Measurements from ENCODE around the gene CACNA1C. TPM values are rescaled to one million over a fixed set of nuclear protein-coding genes. Genes with fewer than 3 reads are reported as not detected.

CACNA1C gene
- total RNA-seq (2014; rRNA removed; shearing (Covaris generic)) (0.21 and 0.69 TPM in 2 replicates), total RNA-seq (2022) (1.3 and 1.4 TPM in 2 replicates), Bru-seq, nascent RNA (percentile 39 among the genes with signal in this experiment), BruChase-seq, experiment 1, labeled RNA remaining after a 6-hour chase (percentile 48 among the genes with signal in this experiment), BruChase-seq, experiment 2, labeled RNA remaining after a 2-hour chase (percentile 46 among the genes with signal in this experiment)
- long read RNA-seq, partial matches to known transcripts = 83 of 207 reads
- long read RNA-seq, other reads (novel, unspliced or antisense) = 124 of 207 reads

- Histone ChIP-seq H3K79me2 (ENCODE audit: insufficient read depth, low read depth, low read length) (no peaks in the 10 kb centered on the region), H3K9me3 (ENCODE audit: low read length) (no peaks in the 10 kb centered on the region), H3K4me3 (ENCODE audit: low read depth, low read length, poor library complexity, severe bottlenecking) (no peak within 1 kb of the TSS), H3K9me2 (ENCODE audit: insufficient read depth, low read length) (no peaks in the 10 kb centered on the region), H3K36me3 (ENCODE audit: insufficient read depth, low read length) (no peaks in the 10 kb centered on the region), H4K20me1 (ENCODE audit: insufficient read depth, low read length) (no peaks in the 10 kb centered on the region), H3K4me1 (ENCODE audit: insufficient read depth, low read length, poor library complexity, severe bottlenecking) (no peaks in the 10 kb centered on the region), H2AFZ (ENCODE audit: low read length) (no peak within 1 kb of the TSS), H3K27ac (ENCODE audit: low read depth, low read length, poor library complexity, severe bottlenecking) (no peak within 1 kb of the TSS), H3K4me2 (ENCODE audit: low read length) (peak within 1 kb of the TSS; percentile 38)
- TF ChIP-seq EZH2phosphoT487 (IDR thresholded peaks at IDR 0.05; ENCODE audit: borderline replicate concordance, low read depth, low read length) = peak; percentile 94; the same call in 1 of the 2 replicates
- no peak for TF ChIP-seq CTCF (conservative IDR thresholded peaks at IDR 0.05; ENCODE audit: low read length)
- BruUV-seq (replicated peaks) = no TSS peak
- intact Hi-C loops (cut with micrococcal nuclease; ENCODE audit: unreplicated experiment) = no loop called here
- peak; percentile 16 for DNase-seq (ENCODE audit: low spot score)
- ChIA-PET POLR2A (no interaction called here), CTCF (ENCODE audit: unreplicated experiment) (no interaction called here)
Measured at GRCh38 chr12:2052826-2053678, at the start of gene CACNA1C. CACNA1C (plus strand) TSS chr12:2052987; CDS start chr12:2053563, 576 bp downstream.

- H3K4me3 ChIP-seq (ENCODE audit: low read depth, low read length, poor library complexity, severe bottlenecking) = peak overlapping the region; percentile 77
- peak overlapping the region; percentile 51; the same call in 1 of the 2 replicates for H2AFZ ChIP-seq (ENCODE audit: low read length)
- no peaks in the 10 kb centered on the region for H3K9me2 ChIP-seq (ENCODE audit: insufficient read depth, low read length)
- DNase-seq (ENCODE audit: low spot score) = peak; percentile 66
- H3K27ac ChIP-seq (ENCODE audit: low read depth, low read length, poor library complexity, severe bottlenecking) = peak overlapping the region; percentile 54
- peaks cover 16% of the 10 kb centered on the region for H3K4me1 ChIP-seq (ENCODE audit: insufficient read depth, low read length, poor library complexity, severe bottlenecking)
- H3K36me3 ChIP-seq (ENCODE audit: insufficient read depth, low read length) = no peaks in the 10 kb centered on the region
- BruUV-seq (replicated peaks) = no TSS peak
- H3K4me2 ChIP-seq (ENCODE audit: low read length) = peak overlapping the region; percentile 86
- no peaks in the 10 kb centered on the region for H3K9me3 ChIP-seq (ENCODE audit: low read length)
- ChIA-PET CTCF (ENCODE audit: unreplicated experiment) (no interaction called here), POLR2A (interaction anchor here (0.5 to 0.7 kb wide), 2 partner anchors 1426 to 1719 kb away, joined by 3 to 4 read pairs; no protein-coding TSS in a partner anchor)
- peaks cover 20% of the 10 kb centered on the region for H3K79me2 ChIP-seq (ENCODE audit: insufficient read depth, low read depth, low read length)
- no peaks in the 10 kb centered on the region for H4K20me1 ChIP-seq (ENCODE audit: insufficient read depth, low read length)
- intact Hi-C loops (cut with micrococcal nuclease; ENCODE audit: unreplicated experiment) = no loop called here
- TF ChIP-seq EZH2phosphoT487 (IDR thresholded peaks at IDR 0.05; ENCODE audit: borderline replicate concordance, low read depth, low read length) (no peak), CTCF (conservative IDR thresholded peaks at IDR 0.05; ENCODE audit: low read length) (no peak)
Measured at GRCh38 chr12:2003676-2004112, 49.1 kb upstream of the CACNA1C start.
